IMR-90 (cell line): ENCODE data around the gene LRPPRC.

Experiments used
- BHLHE40 ChIP-seq: fragments of 150-350 bp; IDR thresholded peaks from 2 replicates; pipeline ENCODE4 v1.6.1; 2016; ENCODE audit warnings: mild to moderate bottlenecking, low read depth, low read length
- CEBPB ChIP-seq: IDR thresholded peaks from 2 replicates; pipeline ENCODE4 v1.6.1; 2012; ENCODE audit warnings: low read depth, low read length, improper control_type of control experiment
- FOS ChIP-seq: fragments of 150-350 bp; IDR thresholded peaks from 2 replicates; pipeline ENCODE4 v1.6.1; 2016; ENCODE audit warnings: low read depth, low read length
- MAFK ChIP-seq: IDR thresholded peaks from 2 replicates; pipeline ENCODE4 v1.6.1; 2012; ENCODE audit warnings: low read depth, low read length, improper control_type of control experiment
- MAZ ChIP-seq: IDR thresholded peaks from 2 replicates; pipeline ENCODE4 v1.6.1; 2012; ENCODE audit warnings: low read depth, mild to moderate bottlenecking, low read length, improper control_type of control experiment, moderate library complexity, borderline replicate concordance
- MXI1 ChIP-seq: IDR thresholded peaks from 2 replicates; pipeline ENCODE4 v1.6.1; 2012; ENCODE audit warnings: low read depth, mild to moderate bottlenecking, low read length, moderate library complexity, borderline replicate concordance
- POLR2A ChIP-seq: IDR thresholded peaks from 2 replicates; pipeline ENCODE4 v1.6.1; 2012; ENCODE audit warnings: mild to moderate bottlenecking, low read depth, low read length
- RAD21 ChIP-seq: IDR thresholded peaks from 2 replicates; pipeline ENCODE4 v1.6.1; 2012; ENCODE audit warnings: low read length, improper control_type of control experiment
- RCOR1 ChIP-seq: IDR thresholded peaks from 2 replicates; pipeline ENCODE4 v1.6.1; 2012; ENCODE audit warnings: mild to moderate bottlenecking, low read length, improper control_type of control experiment; ENCODE audit not compliant: insufficient replicate concordance
- RFX5 ChIP-seq: IDR thresholded peaks from 2 replicates; pipeline ENCODE4 v1.8.0; 2012; ENCODE audit warnings: low read depth, mild to moderate bottlenecking, low read length, moderate library complexity
- TF ChIP-seq, protein P1 (sequence below): conservative IDR thresholded peaks from 2 replicates; pipeline ENCODE4 v1.5.1; 2012; ENCODE audit warnings: mild to moderate bottlenecking, low read depth, low read length, improper control_type of control experiment
- TF ChIP-seq, protein P2 (sequence below): fragments of 150-350 bp; IDR thresholded peaks from 2 replicates; pipeline ENCODE4 v1.6.1; 2016; ENCODE audit warnings: low read depth, mild to moderate bottlenecking, low read length, moderate library complexity, borderline replicate concordance

- TF ChIP-seq CEBPB, result no peak
- TF ChIP-seq, protein P1, sequence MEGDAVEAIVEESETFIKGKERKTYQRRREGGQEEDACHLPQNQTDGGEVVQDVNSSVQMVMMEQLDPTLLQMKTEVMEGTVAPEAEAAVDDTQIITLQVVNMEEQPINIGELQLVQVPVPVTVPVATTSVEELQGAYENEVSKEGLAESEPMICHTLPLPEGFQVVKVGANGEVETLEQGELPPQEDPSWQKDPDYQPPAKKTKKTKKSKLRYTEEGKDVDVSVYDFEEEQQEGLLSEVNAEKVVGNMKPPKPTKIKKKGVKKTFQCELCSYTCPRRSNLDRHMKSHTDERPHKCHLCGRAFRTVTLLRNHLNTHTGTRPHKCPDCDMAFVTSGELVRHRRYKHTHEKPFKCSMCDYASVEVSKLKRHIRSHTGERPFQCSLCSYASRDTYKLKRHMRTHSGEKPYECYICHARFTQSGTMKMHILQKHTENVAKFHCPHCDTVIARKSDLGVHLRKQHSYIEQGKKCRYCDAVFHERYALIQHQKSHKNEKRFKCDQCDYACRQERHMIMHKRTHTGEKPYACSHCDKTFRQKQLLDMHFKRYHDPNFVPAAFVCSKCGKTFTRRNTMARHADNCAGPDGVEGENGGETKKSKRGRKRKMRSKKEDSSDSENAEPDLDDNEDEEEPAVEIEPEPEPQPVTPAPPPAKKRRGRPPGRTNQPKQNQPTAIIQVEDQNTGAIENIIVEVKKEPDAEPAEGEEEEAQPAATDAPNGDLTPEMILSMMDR, result no peak
- TF ChIP-seq MAZ, result no peak
- TF ChIP-seq, protein P2, sequence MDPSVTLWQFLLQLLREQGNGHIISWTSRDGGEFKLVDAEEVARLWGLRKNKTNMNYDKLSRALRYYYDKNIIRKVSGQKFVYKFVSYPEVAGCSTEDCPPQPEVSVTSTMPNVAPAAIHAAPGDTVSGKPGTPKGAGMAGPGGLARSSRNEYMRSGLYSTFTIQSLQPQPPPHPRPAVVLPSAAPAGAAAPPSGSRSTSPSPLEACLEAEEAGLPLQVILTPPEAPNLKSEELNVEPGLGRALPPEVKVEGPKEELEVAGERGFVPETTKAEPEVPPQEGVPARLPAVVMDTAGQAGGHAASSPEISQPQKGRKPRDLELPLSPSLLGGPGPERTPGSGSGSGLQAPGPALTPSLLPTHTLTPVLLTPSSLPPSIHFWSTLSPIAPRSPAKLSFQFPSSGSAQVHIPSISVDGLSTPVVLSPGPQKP, result no peak
- TF ChIP-seq POLR2A, result no peak
- TF ChIP-seq MXI1, result no peak
- TF ChIP-seq MAFK, result no peak
- no peak for TF ChIP-seq BHLHE40
- no peak for TF ChIP-seq RAD21
- TF ChIP-seq FOS, result no peak
- no peak for TF ChIP-seq RCOR1
- TF ChIP-seq RFX5, result no peak
Observed at GRCh38 chr2:43998263-43998662, 2.5 kb upstream of the LRPPRC start.
